Fibroblast of lung (primary cell): ENCODE measurements around the gene PRKACB. TPM values are rescaled to one million over a fixed set of nuclear protein-coding genes. Genes with fewer than 3 reads are reported as not detected.
A peak's percentile ranks its signal among the peaks of the same experiment; 100 is the strongest.

Experiments used
- DNase-seq, 2 donors: peaks; one replicate each; pipeline versions ENCODE4 v3.0.0 to v3.0.0-alpha.2; 2010; ENCODE audit warnings: low read depth in 2 of 2
- H2AFZ ChIP-seq: 2 replicates; pipeline ENCODE4 v1.5.1; 2012; ENCODE audit warnings: low read length, control low read depth, inconsistent platforms
- H3K27ac ChIP-seq: 2 replicates; pipeline ENCODE4 v1.5.1; 2011; ENCODE audit warnings: low read length, control low read depth; ENCODE audit not compliant: insufficient read depth
- H3K27me3 ChIP-seq: 2 replicates; pipeline ENCODE4 v1.5.1; 2011; ENCODE audit warnings: mild to moderate bottlenecking, low read length; ENCODE audit not compliant: control insufficient read depth, insufficient read depth
- H3K36me3 ChIP-seq: 2 replicates; pipeline ENCODE4 v1.5.1; 2011; ENCODE audit warnings: low read length; ENCODE audit not compliant: control insufficient read depth, insufficient read depth
- H3K4me1 ChIP-seq: 2 replicates; pipeline ENCODE4 v1.5.1; 2011; ENCODE audit warnings: low read length; ENCODE audit not compliant: control insufficient read depth, insufficient read depth; ENCODE audit errors: extremely low read depth
- H3K4me2 ChIP-seq: 2 replicates; pipeline ENCODE4 v1.5.1; 2011; ENCODE audit warnings: low read length, control low read depth; ENCODE audit not compliant: insufficient read depth; ENCODE audit errors: extremely low read depth
- H3K4me3 ChIP-seq, 4 experiments: fragments of 200-600 bp in 1 of 4; sonication (generic) in 1 of 4; replicated peaks in 1 of 4; 2 replicates each; pipeline ENCODE4 v1.5.1; 2011 to 2016; ENCODE audit warnings: low read length in 4 of 4, low read depth in 3 of 4, mild to moderate bottlenecking in 3 of 4, control low read depth in 2 of 4, inconsistent platforms in 1 of 4, mixed read lengths in 1 of 4; ENCODE audit not compliant: insufficient read depth in 1 of 4; ENCODE audit errors: control extremely low read depth in 1 of 4
- H3K79me2 ChIP-seq: 2 replicates; pipeline ENCODE4 v1.5.1; 2012; ENCODE audit warnings: mild to moderate bottlenecking, low read length, inconsistent platforms; ENCODE audit not compliant: control insufficient read depth, insufficient read depth
- H3K9ac ChIP-seq: 2 replicates; pipeline ENCODE4 v1.5.1; 2011; ENCODE audit warnings: mild to moderate bottlenecking, low read length, control low read depth; ENCODE audit not compliant: insufficient read depth
- H3K9me3 ChIP-seq: 2 replicates; pipeline ENCODE4 v1.5.1; 2012; ENCODE audit warnings: low read depth, low read length; ENCODE audit not compliant: control insufficient read depth, insufficient read depth
- H4K20me1 ChIP-seq: 2 replicates; pipeline ENCODE4 v1.5.1; 2011; ENCODE audit warnings: low read length; ENCODE audit not compliant: control insufficient read depth, insufficient read depth; ENCODE audit errors: extremely low read depth
- CTCF ChIP-seq, 2 donors: IDR thresholded peaks in 1 of 2; conservative IDR thresholded peaks in 1 of 2; 1 replicate in 1 of 2; 2 replicates in 1 of 2; pipeline ENCODE4 v1.5.1; 2011 to 2012; ENCODE audit warnings: low read length in 2 of 2, control low read depth in 1 of 2, inconsistent platforms in 1 of 2, low read depth in 1 of 2, mild to moderate bottlenecking in 1 of 2
- EZH2 ChIP-seq: IDR thresholded peaks from 2 replicates; pipeline ENCODE4 v1.5.1; 2012; ENCODE audit warnings: low read length, control low read depth, mild to moderate bottlenecking; ENCODE audit errors: missing control alignments
- polyA plus RNA-seq, 2 donors: library from polyadenylated mRNA; depleted of rRNA in 1 of 2; stranded (reverse) in 1 of 2; unstranded in 1 of 2; fragments of >200 nt; gene quantifications; 2 replicates each; pipeline ENCODE4 v1.2.1, GENCODE V29; 2011 to 2012; ENCODE audit warnings: missing spikeins in 1 of 2
- total RNA-seq: library from RNA; depleted of rRNA; stranded (reverse); fragments of >200 nt; gene quantifications from 2 replicates; pipeline ENCODE4 v1.2.1, GENCODE V29; 2014

The PRKACB gene
- total and polyA plus RNA-seq, 2 donors (not counting 1 experiment from before 2014, with no cell fraction given), result 22.0 to 32.6 TPM

- Histone ChIP-seq H3K27me3 (no peaks in the 10 kb centered on the region), H3K4me3 (no peak overlapping the region), H3K9me3 (no peaks in the 10 kb centered on the region), H3K79me2 (no peaks in the 10 kb centered on the region), H3K4me2 (no peak overlapping the region), H3K36me3 (peaks cover 1% of the 10 kb centered on the region), H3K27ac (no peak overlapping the region), H2AFZ (no peak overlapping the region), H3K9ac (no peak overlapping the region), H3K4me1 (no peaks in the 10 kb centered on the region), H4K20me1 (no peaks in the 10 kb centered on the region)
- DNase-seq, result no peak
- TF ChIP-seq EZH2 (no peak), CTCF (conservative IDR thresholded peaks at IDR 0.05 in 1 of 2, IDR thresholded peaks at IDR 0.05 in 1 of 2; ENCODE audit: low read depth in 1 of 2, low read length in 2 of 2) (no peak)
These were observed 62.3 kb downstream of the PRKACB start for GRCh38 chr1:84206375-84206774.

- peak in 1 of 2 donors; percentile 21 for DNase-seq
- Histone ChIP-seq H3K9me3 (no peaks in the 10 kb centered on the region), H3K4me3 (no peak overlapping the region), H4K20me1 (no peaks in the 10 kb centered on the region), H3K4me2 (no peak overlapping the region), H3K9ac (no peak overlapping the region), H3K4me1 (no peaks in the 10 kb centered on the region), H3K79me2 (no peaks in the 10 kb centered on the region), H3K27me3 (no peaks in the 10 kb centered on the region), H3K36me3 (peaks cover 1% of the 10 kb centered on the region), H2AFZ (no peak overlapping the region), H3K27ac (no peak overlapping the region)
- TF ChIP-seq CTCF (conservative IDR thresholded peaks at IDR 0.05 in 1 of 2, IDR thresholded peaks at IDR 0.05 in 1 of 2; ENCODE audit: low read depth in 1 of 2, low read length in 2 of 2) (no peak), EZH2 (no peak)
These were observed 64.9 kb downstream of the PRKACB start for GRCh38 chr1:84208935-84209334.

GRCh38 chr1:84214115-84214956, 70.3 kb downstream of the PRKACB start:
- H3K27ac ChIP-seq, result no peak overlapping the region
- no peaks in the 10 kb centered on the region for H3K79me2 ChIP-seq
- H3K36me3 ChIP-seq, result no peaks in the 10 kb centered on the region
- DNase-seq, result no peak
- H4K20me1 ChIP-seq, result no peaks in the 10 kb centered on the region
- H3K4me3 ChIP-seq, result no peak overlapping the region
- H3K27me3 ChIP-seq, result no peaks in the 10 kb centered on the region
- no peaks in the 10 kb centered on the region for H3K9me3 ChIP-seq
- TF ChIP-seq CTCF (conservative IDR thresholded peaks at IDR 0.05 in 1 of 2, IDR thresholded peaks at IDR 0.05 in 1 of 2; ENCODE audit: low read depth in 1 of 2, low read length in 2 of 2) (no peak), EZH2 (no peak)
- H3K4me1 ChIP-seq, result no peaks in the 10 kb centered on the region
- H2AFZ ChIP-seq, result no peak overlapping the region
- no peak overlapping the region for H3K9ac ChIP-seq
- no peak overlapping the region for H3K4me2 ChIP-seq
